Coronary artery (tissue), 2 donors: Measurements from ENCODE around the gene TBC1D16.

Source experiments
- DNase-seq: peaks from one replicate; pipeline ENCODE4 v3.0.0-alpha.2; 2017; ENCODE audit warnings: low spot score
- H3K27ac ChIP-seq, 2 donors: fragments of 200-600 bp; sonication (generic); one replicate each; pipeline ENCODE4 v1.5.1; 2016 to 2019
- H3K4me3 ChIP-seq: fragments of 200-600 bp; sonication (generic); 2 replicates; pipeline ENCODE4 v1.5.1; 2016; ENCODE audit warnings: mild to moderate bottlenecking, moderate library complexity
- CTCF ChIP-seq: fragments of 200-600 bp; sonication (generic); IDR thresholded peaks from one replicate; pipeline ENCODE4 v1.5.1; 2019; ENCODE audit warnings: antibody characterized with exemption

TBC1D16 gene

GRCh38 chr17:80002070-80002641 is 33.5 kb downstream of the TBC1D16 start:
- H3K27ac ChIP-seq: no peak overlapping the region
- TF ChIP-seq CTCF: no peak
- DNase-seq: no peak
- no peak overlapping the region for H3K4me3 ChIP-seq

- no peak for TF ChIP-seq CTCF
- no peak overlapping the region for H3K27ac ChIP-seq
- no peak overlapping the region for H3K4me3 ChIP-seq
- no peak for DNase-seq
Measured at GRCh38 chr17:80000981-80001775, 34.5 kb downstream of the TBC1D16 start.

GRCh38 chr17:80000136-80000535 is 35.5 kb downstream of the TBC1D16 start:
- no peak overlapping the region for H3K27ac ChIP-seq
- no peak overlapping the region for H3K4me3 ChIP-seq
- no peak for TF ChIP-seq CTCF
- no peak for DNase-seq

GRCh38 chr17:79997011-79997660 is 38.5 kb downstream of the TBC1D16 start:
- no peak for TF ChIP-seq CTCF
- Histone ChIP-seq H3K27ac (no peak overlapping the region), H3K4me3 (no peak overlapping the region)
- no peak for DNase-seq

- no peak for TF ChIP-seq CTCF
- no peak overlapping the region for H3K27ac ChIP-seq
- no peak for DNase-seq
Measured at GRCh38 chr17:79996291-79996690, 39.4 kb downstream of the TBC1D16 start.

GRCh38 chr17:79995696-79996095 is 40.0 kb downstream of the TBC1D16 start:
- no peak for DNase-seq
- H3K27ac ChIP-seq: no peak overlapping the region
- no peak overlapping the region for H3K4me3 ChIP-seq
- TF ChIP-seq CTCF: no peak

More at GRCh38 chr17:79996291-79996690, 39.4 kb downstream of the TBC1D16 start:
- no peak overlapping the region for H3K4me3 ChIP-seq
